IMR-90 (cell line): ENCODE data around the gene ANOS1. TPM values are rescaled to one million over a fixed set of nuclear protein-coding genes. Genes with fewer than 3 reads are reported as not detected.

ENCODE experiments used
- ATAC-seq: fragments of 200-7000 bp; cut with Tn5 transposase; 2 replicates; pipeline ENCODE4 v1.9.1; 2020; ENCODE audit warnings: low read depth, mild to moderate bottlenecking, moderate library complexity
- BruUV-seq: library from RNA; stranded (reverse); fragments of 400-500 nt; replicated peaks from 2 replicates; lab custom pipeline; 2021; lab: Mats Ljungman, UMichigan
- CTCF ChIA-PET: fragments of 300-600 bp; formaldehyde crosslinking; extraction: SDS; loops from one replicate; lab custom pipeline; 2021; ENCODE audit warnings: antibody characterized with exemption; lab: Yijun Ruan, JAX
- POLR2A ChIA-PET: fragments of 300-600 bp; sonication (Branson Sonifier 250); formaldehyde crosslinking; loops from one replicate; lab custom pipeline; 2022; ENCODE audit warnings: antibody characterized with exemption; ENCODE audit not compliant: unreplicated experiment; lab: Charles Lee
- DNase-seq: peaks from one replicate; pipeline ENCODE4 v3.0.0; 2013
- H2AFZ ChIP-seq: replicated peaks from 2 replicates; pipeline ENCODE3; 2013; ENCODE audit warnings: low read length, mild to moderate bottlenecking; ENCODE audit not compliant: poor library complexity
- H2AK5ac ChIP-seq: 2 replicates; pipeline ENCODE4 v1.6.1; 2013; ENCODE audit warnings: low read depth, low read length, inconsistent platforms
- H2AK9ac ChIP-seq: replicated peaks from 2 replicates; pipeline ENCODE3; 2013; ENCODE audit warnings: mild to moderate bottlenecking, low read depth, low read length, moderate library complexity; ENCODE audit not compliant: poor library complexity
- H2BK120ac ChIP-seq: 2 replicates; pipeline ENCODE4 v1.6.1; 2013; ENCODE audit warnings: low read depth, low read length, inconsistent platforms
- H2BK15ac ChIP-seq: 3 replicates; pipeline ENCODE4 v1.6.1; 2013; ENCODE audit warnings: low read depth, low read length, inconsistent platforms
- H2BK20ac ChIP-seq: 2 replicates; pipeline ENCODE4 v1.6.1; 2013; ENCODE audit warnings: low read depth, mild to moderate bottlenecking, inconsistent platforms, low read length, moderate library complexity
- H2BK5ac ChIP-seq: 2 replicates; pipeline ENCODE4 v1.6.1; 2013; ENCODE audit warnings: mild to moderate bottlenecking, low read depth, low read length, inconsistent platforms; ENCODE audit not compliant: poor library complexity, severe bottlenecking
- H3K14ac ChIP-seq: replicated peaks from 2 replicates; pipeline ENCODE4 v1.6.1; 2013; ENCODE audit warnings: low read depth, low read length, inconsistent platforms
- H3K18ac ChIP-seq: 2 replicates; pipeline ENCODE4 v1.6.1; 2013; ENCODE audit warnings: low read depth, low read length, control low read depth
- H3K23ac ChIP-seq: 2 replicates; pipeline ENCODE4 v1.6.1; 2013; ENCODE audit warnings: low read depth, low read length, inconsistent platforms
- H3K27ac ChIP-seq: 2 replicates; pipeline ENCODE4 v1.5.1; 2013; ENCODE audit warnings: mild to moderate bottlenecking, control low read depth, low read length; ENCODE audit not compliant: insufficient read depth
- H3K27me3 ChIP-seq: 2 replicates; pipeline ENCODE4 v1.6.1; 2013; ENCODE audit warnings: low read length; ENCODE audit not compliant: control insufficient read depth, insufficient read depth
- H3K36me3 ChIP-seq: 2 replicates; pipeline ENCODE4 v1.6.1; 2013; ENCODE audit warnings: low read length, mixed read lengths; ENCODE audit not compliant: control insufficient read depth, insufficient read depth
- H3K4ac ChIP-seq: 2 replicates; pipeline ENCODE4 v1.6.1; 2013; ENCODE audit warnings: low read depth, low read length, inconsistent platforms
- H3K4me1 ChIP-seq: 2 replicates; pipeline ENCODE4 v1.6.1; 2013; ENCODE audit warnings: low read length, mixed read lengths; ENCODE audit not compliant: control insufficient read depth, insufficient read depth
- H3K4me2 ChIP-seq: 2 replicates; pipeline ENCODE4 v1.6.1; 2013; ENCODE audit warnings: low read depth, mild to moderate bottlenecking, control low read depth, low read length, moderate library complexity
- H3K4me3 ChIP-seq: 2 replicates; pipeline ENCODE4 v1.5.1; 2013; ENCODE audit warnings: low read depth, mild to moderate bottlenecking, control low read depth, low read length, moderate library complexity; ENCODE audit not compliant: insufficient read depth
- H3K56ac ChIP-seq: 2 replicates; pipeline ENCODE4 v1.6.1; 2013; ENCODE audit warnings: low read length, inconsistent platforms; ENCODE audit not compliant: insufficient read depth; ENCODE audit errors: extremely low read depth
- H3K79me1 ChIP-seq, 2 experiments: 2 replicates each; pipeline ENCODE4 v1.6.1; 2013; ENCODE audit warnings: low read length in 2 of 2, inconsistent platforms in 1 of 2, low read depth in 1 of 2
- H3K9ac ChIP-seq: 2 replicates; pipeline ENCODE4 v1.6.1; 2013; ENCODE audit warnings: low read depth, low read length, control low read depth
- H3K9me1 ChIP-seq: 2 replicates; pipeline ENCODE4 v1.6.1; 2013; ENCODE audit warnings: low read length, inconsistent platforms; ENCODE audit not compliant: insufficient read depth
- H3K9me3 ChIP-seq: 2 replicates; pipeline ENCODE4 v1.6.1; 2013; ENCODE audit warnings: low read length; ENCODE audit not compliant: control insufficient read depth, insufficient read depth
- H4K20me1 ChIP-seq: 2 replicates; pipeline ENCODE4 v1.6.1; 2013; ENCODE audit warnings: low read length, inconsistent platforms; ENCODE audit not compliant: insufficient read depth
- H4K5ac ChIP-seq: 2 replicates; pipeline ENCODE4 v1.6.1; 2013; ENCODE audit warnings: mild to moderate bottlenecking, low read depth, low read length, control low read depth
- H4K8ac ChIP-seq, 2 experiments: 2 replicates each; pipeline ENCODE4 v1.6.1; 2013; ENCODE audit warnings: low read depth in 2 of 2, low read length in 2 of 2, control low read depth in 1 of 2, inconsistent platforms in 1 of 2
- H4K91ac ChIP-seq: 2 replicates; pipeline ENCODE4 v1.6.1; 2013; ENCODE audit warnings: low read depth, low read length, inconsistent platforms; ENCODE audit not compliant: insufficient read depth
- BHLHE40 ChIP-seq: fragments of 150-350 bp; IDR thresholded peaks from 2 replicates; pipeline ENCODE4 v1.6.1; 2016; ENCODE audit warnings: mild to moderate bottlenecking, low read depth, low read length
- CEBPB ChIP-seq: IDR thresholded peaks from 2 replicates; pipeline ENCODE4 v1.6.1; 2012; ENCODE audit warnings: low read depth, low read length, improper control_type of control experiment
- CHD1 ChIP-seq: IDR thresholded peaks from 2 replicates; pipeline ENCODE4 v1.6.1; 2012; ENCODE audit warnings: low read depth, low read length, improper control_type of control experiment
- CTCF ChIP-seq: conservative IDR thresholded peaks from 2 replicates; pipeline ENCODE4 v1.5.1; 2012; ENCODE audit warnings: mild to moderate bottlenecking, low read depth, low read length, improper control_type of control experiment
- FOS ChIP-seq: fragments of 150-350 bp; IDR thresholded peaks from 2 replicates; pipeline ENCODE4 v1.6.1; 2016; ENCODE audit warnings: low read depth, low read length
- MAFK ChIP-seq: IDR thresholded peaks from 2 replicates; pipeline ENCODE4 v1.6.1; 2012; ENCODE audit warnings: low read depth, low read length, improper control_type of control experiment
- MAZ ChIP-seq: IDR thresholded peaks from 2 replicates; pipeline ENCODE4 v1.6.1; 2012; ENCODE audit warnings: low read depth, mild to moderate bottlenecking, low read length, improper control_type of control experiment, moderate library complexity, borderline replicate concordance
- MXI1 ChIP-seq: IDR thresholded peaks from 2 replicates; pipeline ENCODE4 v1.6.1; 2012; ENCODE audit warnings: low read depth, mild to moderate bottlenecking, low read length, moderate library complexity, borderline replicate concordance
- NFE2L2 ChIP-seq: fragments of 150-350 bp; IDR thresholded peaks from 2 replicates; pipeline ENCODE4 v1.6.1; 2016; ENCODE audit warnings: low read depth, mild to moderate bottlenecking, low read length
- POLR2A ChIP-seq: IDR thresholded peaks from 2 replicates; pipeline ENCODE4 v1.6.1; 2012; ENCODE audit warnings: mild to moderate bottlenecking, low read depth, low read length
- RAD21 ChIP-seq: IDR thresholded peaks from 2 replicates; pipeline ENCODE4 v1.6.1; 2012; ENCODE audit warnings: low read length, improper control_type of control experiment
- RCOR1 ChIP-seq: IDR thresholded peaks from 2 replicates; pipeline ENCODE4 v1.6.1; 2012; ENCODE audit warnings: mild to moderate bottlenecking, low read length, improper control_type of control experiment; ENCODE audit not compliant: insufficient replicate concordance
- RFX5 ChIP-seq: IDR thresholded peaks from 2 replicates; pipeline ENCODE4 v1.8.0; 2012; ENCODE audit warnings: low read depth, mild to moderate bottlenecking, low read length, moderate library complexity
- SMC3 ChIP-seq: fragments of 150-350 bp; IDR thresholded peaks from 2 replicates; pipeline ENCODE4 v1.6.1; 2016; ENCODE audit warnings: low read depth, mild to moderate bottlenecking, antibody characterized with exemption, low read length, moderate library complexity
- USF2 ChIP-seq: fragments of 150-350 bp; IDR thresholded peaks from 2 replicates; pipeline ENCODE4 v1.6.1; 2017; ENCODE audit warnings: mild to moderate bottlenecking, antibody characterized with exemption, low read length, low read depth
- WGBS, 2 experiments: methylation state at CpG; one replicate each; pipeline versions ENCODE4 v1.1.5 to v1.1.7; 2013; ENCODE audit warnings: missing lambda C conversion rate in 2 of 2; ENCODE audit not compliant: insufficient read length in 1 of 2; ENCODE audit errors: extremely low coverage in 2 of 2; 5-methylcytosine and 5-hydroxymethylcytosine counted together
- dilution Hi-C: fragments of 300-500 bp; cut with HindIII; formaldehyde crosslinking; loops from one replicate; pipeline ENCODE4 v1.14.3; 2018; ENCODE audit warnings: low sequenced_read_pairs; ENCODE audit not compliant: unreplicated experiment
- in situ Hi-C: fragments of 300-500 bp; cut with MboI; formaldehyde crosslinking; loops from 3 replicates; pipeline ENCODE4 v1.14.3; 2019; ENCODE audit warnings: low sequenced_read_pairs, inconsistent platforms, mixed read lengths
- intact Hi-C: fragments of 100-400 bp; cut with micrococcal nuclease; formaldehyde crosslinking; loops from 2 replicates; pipeline ENCODE4 v1.10.0; 2022
- polyA plus RNA-seq, 3 experiments: library from polyadenylated mRNA; depleted of rRNA; stranded (reverse); fragments of >200 nt; gene quantifications; 2 replicates each; pipeline ENCODE4 v1.2.3, GENCODE V29; 2012; ENCODE audit warnings: low replicate concordance in 1 of 3
- total RNA-seq: library from RNA; depleted of rRNA; stranded (reverse); fragments of >200 nt; gene quantifications from 2 replicates; pipeline ENCODE4 v1.2.3, GENCODE V29; 2012

ANOS1 gene
- total and polyA plus RNA-seq, 2 of the 4 experiments (the other 2 are of a cell fraction): under 0.01 to 0.17 TPM

- H4K5ac ChIP-seq: no peak overlapping the region
- H3K9me3 ChIP-seq: no peaks in the 10 kb centered on the region
- no peak overlapping the region for H3K18ac ChIP-seq
- H3K27ac ChIP-seq: no peak overlapping the region
- TF ChIP-seq MAZ (no peak), MXI1 (no peak), SMC3 (peak; percentile 55), BHLHE40 (no peak), RFX5 (no peak), NFE2L2 (no peak), USF2 (no peak), CHD1 (no peak), RCOR1 (no peak), FOS (no peak), CEBPB (no peak), POLR2A (no peak), RAD21 (peak; percentile 57), CTCF (peak; percentile 59), MAFK (no peak)
- dilution Hi-C loops: no loop called here
- no peaks in the 10 kb centered on the region for H3K36me3 ChIP-seq
- WGBS, 2 experiments: 17% methylated on average over 2 of the region's 7 CpGs; no CpG with 5 or more reads in 1 of the 2 experiments
- no peaks in the 10 kb centered on the region for H4K20me1 ChIP-seq
- H2AK5ac ChIP-seq: no peak overlapping the region
- no peak overlapping the region for H2AFZ ChIP-seq
- no peak overlapping the region for H3K9ac ChIP-seq
- H4K91ac ChIP-seq: no peak overlapping the region
- no peak overlapping the region for H3K4me3 ChIP-seq
- H3K4me2 ChIP-seq: no peak overlapping the region
- no peak overlapping the region for H3K4ac ChIP-seq
- no TSS peak for BruUV-seq
- H2AK9ac ChIP-seq: no peak overlapping the region
- no peak overlapping the region for H2BK5ac ChIP-seq
- H2BK120ac ChIP-seq: no peak overlapping the region
- DNase-seq (peak; percentile 29), ATAC-seq (peak; percentile 35; the same call in 1 of the 2 replicates)
- peaks cover 1% of the 10 kb centered on the region; the same call in 1 of the 2 replicates for H3K27me3 ChIP-seq
- H3K9me1 ChIP-seq: no peaks in the 10 kb centered on the region
- no peaks in the 10 kb centered on the region for H3K4me1 ChIP-seq
- no peak overlapping the region for H3K23ac ChIP-seq
- no peak overlapping the region for H4K8ac ChIP-seq
- in situ Hi-C loops: loop anchor here (10.0 kb wide), 1 partner anchor 744 kb away; no protein-coding TSS in a partner anchor
- H3K79me1 ChIP-seq: no peaks in the 10 kb centered on the region
- H3K56ac ChIP-seq: no peak overlapping the region
- H2BK15ac ChIP-seq: no peak overlapping the region
- ChIA-PET POLR2A (no interaction called here), CTCF (interaction anchor here (0.5 to 1.3 kb wide), 7 partner anchors 8 to 759 kb away, joined by 3 to 5 read pairs (median 3); no protein-coding TSS in a partner anchor)
- intact Hi-C loops: loop anchor here (1.0 kb wide), 1 partner anchor 742 kb away; no protein-coding TSS in a partner anchor
- no peak overlapping the region for H2BK20ac ChIP-seq
- H3K14ac ChIP-seq: no peak overlapping the region
Observed at GRCh38 chrX:8738588-8739189, 6.8 kb upstream of the ANOS1 start.
